ENCODE results near the gene TUSC2.

TUSC2 gene

DNA sequence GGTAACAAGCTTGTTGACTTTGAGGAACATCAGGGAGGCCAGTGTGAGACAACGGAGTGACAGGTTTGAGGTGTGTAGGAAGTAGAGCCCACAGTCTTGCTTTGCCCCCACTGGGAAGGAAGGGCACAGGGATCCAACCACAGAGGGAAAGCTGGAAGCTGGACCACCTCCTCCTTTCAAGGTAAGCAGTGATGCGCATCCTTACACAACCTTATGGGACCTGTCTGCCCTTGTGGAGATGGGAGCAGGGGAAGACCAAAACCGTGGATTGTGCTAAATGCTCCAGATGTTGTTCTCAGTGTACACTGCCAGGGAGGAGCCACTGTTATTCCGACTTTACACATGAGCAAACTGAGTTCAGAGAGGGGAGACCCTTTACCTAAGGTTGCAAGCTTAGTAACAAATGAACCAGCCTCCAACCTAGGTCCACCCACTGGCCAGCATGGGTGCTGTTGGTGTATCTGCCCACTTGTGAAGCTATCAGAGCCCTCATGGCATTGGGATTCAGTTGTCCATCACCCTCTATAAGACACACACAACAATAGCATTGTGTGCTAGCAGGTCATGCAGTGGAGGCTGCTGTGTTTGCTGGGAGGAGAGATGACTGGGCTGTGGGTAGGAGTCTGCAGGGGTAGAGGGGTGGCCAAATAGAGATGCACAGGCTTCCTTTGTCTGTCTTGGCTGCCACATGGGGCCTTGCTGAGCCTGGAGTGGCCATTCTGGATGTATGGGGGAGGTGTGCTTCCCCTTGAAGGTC is 49.7 kb downstream of the TUSC2 start:
- TF ChIP-seq, protein P1, sequence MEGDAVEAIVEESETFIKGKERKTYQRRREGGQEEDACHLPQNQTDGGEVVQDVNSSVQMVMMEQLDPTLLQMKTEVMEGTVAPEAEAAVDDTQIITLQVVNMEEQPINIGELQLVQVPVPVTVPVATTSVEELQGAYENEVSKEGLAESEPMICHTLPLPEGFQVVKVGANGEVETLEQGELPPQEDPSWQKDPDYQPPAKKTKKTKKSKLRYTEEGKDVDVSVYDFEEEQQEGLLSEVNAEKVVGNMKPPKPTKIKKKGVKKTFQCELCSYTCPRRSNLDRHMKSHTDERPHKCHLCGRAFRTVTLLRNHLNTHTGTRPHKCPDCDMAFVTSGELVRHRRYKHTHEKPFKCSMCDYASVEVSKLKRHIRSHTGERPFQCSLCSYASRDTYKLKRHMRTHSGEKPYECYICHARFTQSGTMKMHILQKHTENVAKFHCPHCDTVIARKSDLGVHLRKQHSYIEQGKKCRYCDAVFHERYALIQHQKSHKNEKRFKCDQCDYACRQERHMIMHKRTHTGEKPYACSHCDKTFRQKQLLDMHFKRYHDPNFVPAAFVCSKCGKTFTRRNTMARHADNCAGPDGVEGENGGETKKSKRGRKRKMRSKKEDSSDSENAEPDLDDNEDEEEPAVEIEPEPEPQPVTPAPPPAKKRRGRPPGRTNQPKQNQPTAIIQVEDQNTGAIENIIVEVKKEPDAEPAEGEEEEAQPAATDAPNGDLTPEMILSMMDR (IDR thresholded peaks at IDR 0.05) = no peak

DNA sequence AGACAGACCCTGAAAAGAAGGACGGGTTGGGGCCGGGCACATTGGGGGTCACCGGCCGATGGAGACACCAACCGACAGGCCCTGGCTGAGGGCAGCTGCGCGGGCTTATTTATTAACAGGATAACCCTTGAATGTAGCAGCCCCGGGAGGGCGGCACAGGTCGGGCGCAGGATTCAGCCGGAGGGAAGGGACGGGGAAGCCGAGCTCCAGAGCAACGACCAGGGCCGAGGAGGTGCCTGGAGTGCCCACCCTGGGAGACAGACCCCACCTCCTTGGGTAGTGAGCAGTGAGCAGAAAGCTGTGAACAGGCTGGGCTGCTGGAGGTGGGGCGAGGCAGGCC is 51.3 kb downstream of the TUSC2 start:
- TF ChIP-seq, protein P1 (IDR thresholded peaks at IDR 0.05) = no peak

DNA sequence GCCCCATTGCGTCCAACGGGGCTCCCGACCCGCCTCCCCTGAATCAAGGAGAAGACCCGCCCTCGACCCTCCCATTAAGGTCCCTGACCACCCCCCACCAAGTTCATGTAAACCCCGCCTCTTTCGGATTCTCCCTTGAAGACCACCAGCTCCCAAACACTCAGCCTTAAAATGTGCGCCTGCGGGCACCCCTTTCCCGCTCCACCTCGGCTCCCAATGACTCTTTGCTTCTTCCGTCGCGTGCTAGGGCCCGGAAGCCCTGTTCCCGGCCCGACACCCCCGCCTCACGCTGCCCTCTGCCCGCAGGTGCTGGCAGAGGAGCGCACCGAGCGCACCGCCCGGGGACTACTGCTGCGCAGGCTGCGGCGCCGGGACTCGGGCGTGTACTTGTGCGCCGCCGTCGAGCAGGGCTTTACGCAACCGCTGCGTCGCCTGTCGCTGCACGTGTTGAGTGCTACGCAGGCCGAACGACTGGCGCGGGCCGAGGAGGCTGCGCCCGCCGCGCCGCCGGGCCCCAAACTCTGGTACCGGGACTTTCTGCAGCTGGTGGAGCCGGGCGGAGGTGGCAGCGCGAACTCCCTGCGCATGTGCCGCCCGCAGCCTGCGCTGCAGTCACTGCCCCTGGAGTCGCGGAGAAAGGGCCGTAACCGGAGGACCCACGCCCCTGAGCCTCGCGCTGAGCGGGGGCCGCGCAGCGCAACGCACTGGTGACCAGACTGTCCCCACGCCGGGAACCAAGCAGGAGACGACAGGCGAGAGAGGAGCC is 51.8 kb downstream of the TUSC2 start:
- TF ChIP-seq, protein P1 (IDR thresholded peaks at IDR 0.05) = no peak

DNA sequence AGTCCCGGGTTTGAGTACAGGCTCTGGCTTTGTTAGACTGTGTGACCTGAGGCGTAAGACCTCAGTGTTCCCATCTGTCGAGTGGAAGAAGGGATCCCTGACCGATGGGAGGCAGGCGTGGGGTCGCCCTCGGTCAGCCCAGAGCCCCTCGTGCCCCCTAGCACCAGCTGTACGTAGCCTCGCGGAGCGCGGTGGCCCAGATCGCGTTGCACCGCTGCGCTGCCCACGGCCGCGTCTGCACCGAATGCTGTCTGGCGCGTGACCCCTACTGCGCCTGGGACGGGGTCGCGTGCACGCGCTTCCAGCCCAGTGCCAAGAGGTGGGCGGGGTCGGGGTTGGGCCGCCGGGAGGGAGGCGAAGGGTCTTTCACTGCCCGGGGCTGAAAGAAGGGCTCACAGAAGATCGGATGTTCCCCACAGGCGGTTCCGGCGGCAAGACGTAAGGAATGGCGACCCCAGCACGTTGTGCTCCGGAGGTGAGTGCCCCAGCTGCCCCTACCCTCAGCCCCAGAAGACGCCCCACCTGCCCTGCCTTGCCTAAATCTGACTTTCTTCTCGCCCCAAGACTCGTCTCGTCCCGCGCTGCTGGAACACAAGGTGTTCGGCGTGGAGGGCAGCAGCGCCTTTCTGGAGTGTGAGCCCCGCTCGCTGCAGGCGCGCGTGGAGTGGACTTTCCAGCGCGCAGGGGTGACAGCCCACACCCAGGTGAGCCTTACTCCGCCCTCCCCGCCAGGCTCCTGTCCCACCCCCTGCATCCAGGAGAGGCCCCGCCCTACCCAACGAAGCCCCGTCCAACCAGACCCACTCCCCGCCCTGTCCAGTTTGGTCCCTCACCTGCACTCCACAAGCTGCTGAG is 52.7 kb downstream of the TUSC2 start:
- TF ChIP-seq, protein P1 (IDR thresholded peaks at IDR 0.05) = no peak
